Germinal center (tissue), 1 donor: Measurements from ENCODE around the gene P3H3.

ENCODE experiments used
- DNase-seq: peaks from one replicate; pipeline ENCODE4 v3.0.0; 2012; ENCODE audit warnings: mixed read lengths, low spot score

P3H3 gene

DNA sequence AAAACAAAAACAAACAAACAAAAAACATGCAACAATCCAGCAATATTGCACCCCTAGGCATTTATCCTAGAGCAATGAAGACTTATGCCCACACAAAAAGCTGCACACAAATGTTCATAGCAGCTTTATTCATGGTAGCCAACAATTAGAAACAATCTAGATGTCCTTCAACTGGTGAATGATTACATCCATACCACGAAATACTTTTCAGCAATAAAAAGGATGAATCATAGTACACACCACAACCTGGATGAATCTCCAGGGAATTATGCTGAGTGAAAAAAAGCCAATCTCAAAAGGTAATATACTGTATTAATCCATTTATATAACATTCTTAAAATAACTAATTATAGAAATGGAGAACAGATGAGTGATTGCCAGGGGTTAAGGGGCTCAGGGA is 21.0 kb upstream of the P3H3 start:
- DNase-seq, result no peak

DNA sequence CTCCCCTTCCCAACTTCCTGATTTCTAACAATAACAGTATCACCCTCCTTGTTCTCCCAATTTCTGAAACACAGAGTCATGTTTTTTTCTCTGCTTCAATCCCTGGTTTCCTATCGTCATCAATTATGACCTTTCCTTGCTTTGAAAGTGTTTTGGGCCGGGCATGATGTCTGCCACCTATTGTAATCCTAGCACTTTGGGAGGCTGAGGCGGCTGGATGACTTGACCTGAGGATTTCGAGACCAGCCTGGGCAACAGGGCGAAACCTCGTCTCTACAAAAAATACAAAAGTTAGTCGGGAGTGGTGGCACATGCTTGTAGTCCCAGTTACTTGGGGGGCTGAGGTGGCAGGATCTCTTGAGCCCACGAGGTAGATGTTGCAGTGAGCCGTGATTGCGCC is 19.2 kb upstream of the P3H3 start:
- no peak for DNase-seq

DNA sequence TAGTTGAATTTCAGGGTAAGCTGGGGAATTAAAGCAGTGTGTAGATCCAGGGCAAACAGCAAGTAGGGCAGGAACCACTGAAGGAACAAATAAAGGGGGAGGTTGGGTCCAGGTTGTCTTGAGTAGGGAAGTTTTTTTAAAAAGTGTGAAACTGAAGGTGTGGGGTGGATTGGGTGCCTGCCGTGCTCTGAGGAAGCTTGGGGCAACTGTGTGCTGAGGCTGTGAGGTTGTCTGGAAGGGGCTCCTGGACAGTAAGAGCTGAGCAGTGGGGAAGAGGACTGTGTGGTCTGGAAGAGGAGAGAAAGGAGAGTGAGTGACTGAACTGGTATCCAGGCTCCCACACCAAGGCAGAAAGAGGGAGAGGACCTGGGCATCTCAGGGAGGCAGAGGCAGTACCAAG is 17.4 kb upstream of the P3H3 start:
- no peak for DNase-seq

DNA sequence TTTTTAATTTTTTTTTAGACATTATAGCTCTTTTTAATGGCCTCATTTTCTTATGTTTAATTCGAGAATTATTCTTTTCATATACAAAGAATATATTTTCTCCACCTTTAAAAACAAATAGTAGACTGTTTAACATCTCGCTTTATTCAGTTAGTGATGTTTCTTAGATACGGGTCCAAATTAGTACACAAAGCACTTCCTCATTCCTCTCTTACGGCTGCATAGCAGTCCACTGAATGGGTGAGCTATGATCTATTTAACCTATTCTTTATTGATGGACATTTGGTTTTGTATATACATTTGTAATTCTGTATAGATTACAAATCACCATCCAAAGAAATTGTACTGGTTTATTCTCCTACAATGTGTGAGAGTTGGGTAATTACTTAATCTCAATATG is 14.8 kb upstream of the P3H3 start:
- no peak for DNase-seq

DNA sequence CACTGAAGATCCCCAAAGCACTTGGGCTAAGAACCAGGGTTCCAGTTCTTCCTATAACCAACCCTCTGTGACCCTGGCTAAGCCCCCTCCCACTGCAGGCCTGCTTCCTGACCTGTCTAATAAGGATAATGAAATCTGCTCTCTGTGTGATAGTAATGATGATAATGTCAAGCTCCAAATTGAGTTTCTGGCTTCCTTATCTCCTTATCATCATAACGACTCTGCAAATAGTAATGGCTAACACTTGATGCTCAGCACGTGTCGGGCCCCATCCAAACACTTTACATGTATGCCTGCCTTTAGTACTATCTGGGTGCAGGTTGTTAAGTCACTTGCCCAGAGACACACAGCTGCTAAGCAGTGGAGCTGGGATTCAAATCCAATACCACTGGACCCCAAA is 11.6 kb upstream of the P3H3 start:
- DNase-seq, result no peak

DNA sequence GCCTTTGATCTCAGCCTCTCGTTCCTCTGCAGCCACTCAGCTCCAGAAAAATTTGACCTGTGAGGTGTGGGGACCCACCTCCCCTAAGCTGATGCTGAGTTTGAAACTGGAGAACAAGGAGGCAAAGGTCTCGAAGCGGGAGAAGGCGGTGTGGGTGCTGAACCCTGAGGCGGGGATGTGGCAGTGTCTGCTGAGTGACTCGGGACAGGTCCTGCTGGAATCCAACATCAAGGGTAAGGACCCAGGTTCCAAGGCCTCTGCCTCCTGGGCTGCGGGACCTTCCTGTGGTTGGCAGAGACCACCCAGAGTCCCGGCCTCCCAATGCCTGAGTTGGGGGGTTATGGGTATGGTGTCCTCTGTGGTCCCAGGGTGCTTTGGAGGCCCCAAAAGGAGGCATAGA is 11.1 kb upstream of the P3H3 start:
- no peak for DNase-seq

DNA sequence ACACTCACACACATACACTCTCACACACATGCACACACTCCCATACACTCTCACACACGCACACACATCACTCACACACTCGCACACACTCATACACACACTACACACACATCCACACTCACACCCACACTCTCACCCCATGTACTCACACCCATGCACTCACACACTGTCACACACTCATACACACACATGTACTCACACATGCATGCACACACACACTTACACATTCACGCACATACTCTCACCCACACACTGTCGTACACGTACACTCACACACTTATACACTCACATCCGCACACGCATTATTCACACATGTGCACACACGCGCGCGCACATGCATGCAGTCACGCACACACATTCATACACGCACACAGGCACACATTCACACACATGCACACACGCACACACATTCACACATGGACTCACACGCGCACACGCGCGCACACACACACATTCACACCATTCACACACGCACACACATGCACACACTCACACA is 10.5 kb upstream of the P3H3 start:
- DNase-seq, result no peak

DNA sequence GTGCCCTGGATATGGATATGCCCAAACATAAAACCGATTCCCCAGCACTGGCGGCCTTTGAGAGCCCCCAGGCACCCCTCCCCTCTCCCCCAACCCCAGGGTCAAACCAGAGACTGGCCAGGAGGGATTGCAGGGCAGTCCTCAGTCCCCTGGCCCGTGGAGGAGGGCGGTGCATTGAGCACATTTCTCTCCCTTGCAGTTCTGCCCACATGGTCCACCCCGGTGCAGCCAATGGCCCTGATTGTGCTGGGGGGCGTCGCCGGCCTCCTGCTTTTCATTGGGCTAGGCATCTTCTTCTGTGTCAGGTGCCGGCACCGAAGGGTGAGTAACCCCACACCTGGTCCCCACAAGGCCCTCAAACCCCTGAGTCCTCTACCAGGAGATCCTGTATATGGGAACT is 10.0 kb upstream of the P3H3 start:
- DNase-seq, result no peak

DNA sequence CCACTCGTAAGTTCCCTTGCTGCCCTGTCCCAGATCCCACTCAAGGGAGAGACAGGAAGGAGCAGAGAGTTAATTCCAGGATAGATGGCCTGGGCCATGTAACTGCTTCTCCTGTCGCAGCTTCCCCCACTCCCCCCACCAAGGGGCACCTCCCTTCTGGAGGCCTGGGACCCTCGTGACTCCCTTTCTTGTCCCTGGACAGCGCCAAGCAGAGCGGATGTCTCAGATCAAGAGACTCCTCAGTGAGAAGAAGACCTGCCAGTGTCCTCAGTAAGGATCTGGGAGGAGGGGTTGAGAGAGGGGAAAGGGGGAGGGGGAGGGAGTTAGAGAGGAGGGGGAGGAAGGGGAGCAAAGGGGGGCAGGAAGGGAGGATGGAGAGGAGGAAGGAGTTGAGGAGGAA is 9.6 kb upstream of the P3H3 start:
- DNase-seq, result no peak

DNA sequence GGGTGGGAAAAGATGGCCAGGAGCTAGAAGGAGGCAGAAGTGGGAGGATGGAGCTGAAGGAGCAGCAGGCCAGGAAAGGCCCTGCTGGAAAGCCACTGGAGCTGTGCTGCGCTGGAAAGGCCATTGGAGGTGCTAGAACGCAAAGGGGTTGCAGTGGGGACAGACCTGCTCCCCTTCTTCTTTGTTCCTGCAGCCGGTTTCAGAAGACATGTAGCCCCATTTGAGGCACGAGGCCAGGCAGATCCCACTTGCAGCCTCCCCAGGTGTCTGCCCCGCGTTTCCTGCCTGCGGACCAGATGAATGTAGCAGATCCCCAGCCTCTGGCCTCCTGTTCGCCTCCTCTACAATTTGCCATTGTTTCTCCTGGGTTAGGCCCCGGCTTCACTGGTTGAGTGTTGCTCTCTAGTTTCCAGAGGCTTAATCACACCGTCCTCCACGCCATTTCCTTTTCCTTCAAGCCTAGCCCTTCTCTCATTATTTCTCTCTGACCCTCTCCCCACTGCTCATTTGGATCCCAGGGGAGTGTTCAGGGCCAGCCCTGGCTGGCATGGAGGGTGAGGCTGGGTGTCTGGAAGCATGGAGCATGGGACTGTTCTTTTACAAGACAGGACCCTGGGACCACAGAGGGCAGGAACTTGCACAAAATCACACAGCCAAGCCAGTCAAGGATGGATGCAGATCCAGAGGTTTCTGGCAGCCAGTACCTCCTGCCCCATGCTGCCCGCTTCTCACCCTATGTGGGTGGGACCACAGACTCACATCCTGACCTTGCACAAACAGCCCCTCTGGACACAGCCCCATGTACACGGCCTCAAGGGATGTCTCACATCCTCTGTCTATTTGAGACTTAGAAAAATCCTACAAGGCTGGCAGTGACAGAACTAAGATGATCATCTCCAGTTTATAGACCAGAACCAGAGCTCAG is 8.8 kb upstream of the P3H3 start:
- DNase-seq, result no peak

DNA sequence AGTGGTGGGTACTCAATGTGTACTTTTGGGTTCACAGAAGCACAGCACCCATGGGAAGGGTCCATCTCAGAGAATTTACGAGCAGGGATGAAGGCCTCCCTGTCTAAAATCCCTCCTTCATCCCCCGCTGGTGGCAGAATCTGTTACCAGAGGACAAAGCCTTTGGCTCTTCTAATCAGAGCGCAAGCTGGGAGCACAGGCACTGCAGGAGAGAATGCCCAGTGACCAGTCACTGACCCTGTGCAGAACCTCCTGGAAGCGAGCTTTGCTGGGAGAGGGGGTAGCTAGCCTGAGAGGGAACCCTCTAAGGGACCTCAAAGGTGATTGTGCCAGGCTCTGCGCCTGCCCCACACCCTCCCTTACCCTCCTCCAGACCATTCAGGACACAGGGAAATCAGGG is 8.0 kb upstream of the P3H3 start:
- DNase-seq, result no peak

DNA sequence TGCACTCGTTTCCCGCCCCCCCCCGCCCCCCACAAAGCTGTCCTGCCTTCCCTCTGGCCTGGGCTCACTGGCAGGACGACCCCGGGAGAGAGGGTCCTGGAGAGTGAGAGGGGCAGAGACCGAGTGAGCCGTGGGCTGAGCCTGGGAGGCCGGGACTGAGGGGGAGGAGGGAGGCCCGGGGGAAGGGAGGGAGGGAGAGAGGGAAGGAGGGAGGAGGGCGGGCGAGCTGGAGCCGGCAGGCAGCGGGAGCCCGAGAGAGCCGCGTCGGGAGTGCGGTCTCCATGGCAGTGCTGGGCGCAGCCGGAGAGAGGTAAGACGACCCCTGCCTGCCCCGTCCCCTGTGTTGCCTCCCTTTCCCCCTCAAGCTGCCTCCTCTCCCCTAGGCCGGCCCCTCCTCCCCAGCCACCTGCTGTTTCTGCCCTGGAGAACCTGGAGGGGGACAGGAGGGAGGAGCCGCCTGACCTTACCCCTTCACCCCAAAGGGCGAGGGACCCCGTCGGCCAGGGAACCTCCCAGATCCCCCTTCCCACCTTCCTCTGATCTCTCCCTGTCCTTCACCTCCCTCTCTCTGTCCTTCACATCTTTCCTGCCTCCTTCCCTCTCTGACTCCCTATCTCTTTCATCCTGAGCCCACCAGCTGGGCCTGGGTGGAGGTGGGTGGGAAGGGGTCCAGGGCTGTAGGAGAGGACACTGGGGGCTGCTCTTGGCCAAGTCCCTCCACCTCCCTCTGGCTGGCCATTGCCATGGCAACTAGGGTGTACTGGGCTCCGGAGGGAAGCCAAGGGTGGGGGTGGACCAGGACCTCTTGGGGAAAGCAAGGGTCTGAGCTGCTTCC is 6.4 kb upstream of the P3H3 start, which contains the start of gene GPR162:
TSS of gene GPR162 (plus strand) at position 231 of the 835 bp plus-strand sequence. CDS start 2,078 bp downstream, outside the sequence.
- DNase-seq, result no peak

DNA sequence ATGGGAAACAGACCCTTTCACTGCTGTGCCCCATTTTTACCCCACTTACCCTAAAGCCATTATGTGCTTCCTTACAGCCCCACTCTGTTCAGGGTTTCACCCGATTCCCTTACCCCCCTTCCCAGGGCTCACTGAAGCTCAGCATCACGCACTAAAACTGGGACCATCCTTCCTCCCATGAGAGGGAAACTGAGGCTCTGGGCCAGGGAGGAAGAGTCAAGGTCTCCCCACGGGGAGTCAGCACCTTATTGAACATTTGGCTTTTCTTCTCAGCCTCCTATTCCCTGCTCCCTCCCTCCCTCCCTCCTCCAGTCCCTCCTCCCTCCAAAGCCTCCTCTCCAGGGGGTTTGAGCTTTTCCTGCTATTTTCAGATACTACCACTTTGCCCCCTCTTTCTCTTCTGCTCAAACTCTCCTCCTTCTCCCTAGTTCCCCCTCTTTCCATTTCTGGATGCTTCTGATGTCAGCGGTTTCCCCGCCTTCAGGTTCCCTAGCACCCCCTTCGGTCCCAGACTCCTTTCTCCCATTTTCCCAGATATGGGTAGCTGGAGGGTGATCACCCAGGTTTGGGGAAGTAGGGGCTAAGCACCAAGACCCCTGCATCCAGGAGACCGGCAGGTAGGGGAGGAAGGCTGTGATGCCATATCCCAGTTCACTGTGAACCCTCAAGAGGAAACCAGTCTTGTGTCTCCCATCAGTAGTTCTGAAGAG is 5.6 kb upstream of the P3H3 start:
- no peak for DNase-seq

DNA sequence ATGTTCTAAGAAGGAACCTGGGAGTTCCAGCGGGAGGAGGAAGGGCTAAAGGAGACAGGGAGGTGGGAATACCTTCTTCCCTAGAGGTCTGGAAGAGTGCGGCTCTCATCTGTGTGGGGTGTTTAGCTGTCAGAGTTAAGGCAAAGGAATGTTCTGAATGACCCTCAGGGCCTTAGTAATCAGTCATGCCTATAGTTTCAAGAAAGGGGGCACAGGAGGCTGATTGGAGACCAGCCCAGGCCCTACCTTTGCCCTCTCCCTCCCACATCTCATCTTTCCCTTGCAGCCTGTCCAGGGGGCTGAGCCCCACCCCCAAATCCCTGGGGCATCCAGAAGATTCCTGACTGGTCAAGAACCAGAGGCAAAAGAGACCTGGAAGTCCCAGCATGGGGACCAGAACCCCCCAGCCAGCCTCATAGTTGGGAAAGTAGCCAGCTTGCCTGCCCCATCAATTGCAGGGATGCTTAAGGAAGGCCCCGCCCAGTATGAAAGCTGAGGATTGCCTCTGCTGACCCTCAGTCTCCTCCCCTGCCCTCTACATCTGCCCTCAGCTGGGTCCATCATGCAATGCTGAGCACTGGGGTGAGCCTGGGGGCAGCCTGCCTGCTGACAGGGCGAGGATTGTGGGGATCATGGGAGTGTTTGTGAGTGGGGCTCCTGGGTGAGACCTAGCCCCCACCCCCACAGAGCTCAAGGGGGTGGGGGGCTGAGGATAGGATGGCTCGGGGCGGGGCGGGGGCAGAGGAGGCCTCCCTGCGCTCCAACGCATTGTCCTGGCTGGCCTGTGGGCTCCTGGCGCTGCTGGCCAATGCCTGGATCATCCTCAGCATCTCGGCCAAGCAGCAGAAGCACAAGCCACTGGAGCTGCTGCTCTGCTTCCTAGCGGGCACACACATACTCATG is 4.8 kb upstream of the P3H3 start:
- DNase-seq, result no peak

DNA sequence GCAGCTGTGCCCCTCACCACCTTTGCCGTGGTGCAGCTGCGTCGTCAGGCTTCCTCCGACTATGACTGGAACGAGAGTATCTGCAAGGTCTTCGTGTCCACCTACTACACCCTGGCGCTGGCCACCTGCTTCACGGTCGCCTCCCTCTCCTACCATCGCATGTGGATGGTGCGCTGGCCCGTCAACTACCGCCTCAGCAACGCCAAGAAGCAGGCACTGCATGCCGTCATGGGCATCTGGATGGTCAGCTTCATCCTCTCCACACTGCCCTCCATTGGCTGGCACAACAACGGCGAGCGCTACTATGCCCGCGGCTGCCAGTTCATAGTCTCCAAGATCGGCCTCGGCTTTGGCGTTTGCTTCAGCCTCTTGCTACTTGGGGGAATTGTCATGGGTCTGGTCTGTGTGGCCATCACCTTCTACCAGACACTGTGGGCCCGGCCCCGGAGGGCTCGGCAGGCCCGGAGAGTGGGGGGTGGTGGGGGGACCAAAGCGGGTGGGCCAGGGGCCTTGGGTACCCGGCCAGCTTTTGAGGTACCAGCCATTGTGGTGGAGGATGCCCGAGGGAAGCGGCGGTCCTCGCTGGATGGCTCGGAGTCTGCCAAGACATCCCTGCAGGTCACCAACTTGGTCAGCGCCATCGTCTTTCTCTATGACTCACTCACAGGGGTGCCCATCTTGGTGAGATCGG is 4.0 kb upstream of the P3H3 start:
- DNase-seq, result no peak

DNA sequence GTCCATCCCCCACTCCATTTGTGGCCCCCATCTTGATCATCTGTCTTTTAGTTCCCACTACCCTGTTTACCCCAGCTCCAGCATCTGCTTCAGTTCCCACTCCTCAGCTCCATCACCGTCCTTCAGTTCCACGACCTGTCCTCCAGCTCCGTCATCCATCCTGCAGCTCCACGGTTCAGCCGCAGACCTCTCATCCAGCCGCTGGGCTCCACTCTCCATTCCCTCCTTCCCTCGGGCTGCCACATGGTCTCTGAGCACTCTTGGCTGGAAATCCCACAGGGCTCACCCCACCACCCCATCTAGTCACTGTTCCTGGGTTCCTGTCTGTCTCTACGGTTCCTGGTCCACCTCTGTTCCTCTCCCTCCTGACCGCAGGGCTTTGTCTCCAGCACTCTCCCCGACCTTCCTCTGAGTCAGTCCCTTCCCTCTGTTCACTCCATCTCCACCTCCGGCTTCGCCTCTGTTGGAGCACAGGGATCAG is 3.3 kb upstream of the P3H3 start:
- DNase-seq, result no peak

DNA sequence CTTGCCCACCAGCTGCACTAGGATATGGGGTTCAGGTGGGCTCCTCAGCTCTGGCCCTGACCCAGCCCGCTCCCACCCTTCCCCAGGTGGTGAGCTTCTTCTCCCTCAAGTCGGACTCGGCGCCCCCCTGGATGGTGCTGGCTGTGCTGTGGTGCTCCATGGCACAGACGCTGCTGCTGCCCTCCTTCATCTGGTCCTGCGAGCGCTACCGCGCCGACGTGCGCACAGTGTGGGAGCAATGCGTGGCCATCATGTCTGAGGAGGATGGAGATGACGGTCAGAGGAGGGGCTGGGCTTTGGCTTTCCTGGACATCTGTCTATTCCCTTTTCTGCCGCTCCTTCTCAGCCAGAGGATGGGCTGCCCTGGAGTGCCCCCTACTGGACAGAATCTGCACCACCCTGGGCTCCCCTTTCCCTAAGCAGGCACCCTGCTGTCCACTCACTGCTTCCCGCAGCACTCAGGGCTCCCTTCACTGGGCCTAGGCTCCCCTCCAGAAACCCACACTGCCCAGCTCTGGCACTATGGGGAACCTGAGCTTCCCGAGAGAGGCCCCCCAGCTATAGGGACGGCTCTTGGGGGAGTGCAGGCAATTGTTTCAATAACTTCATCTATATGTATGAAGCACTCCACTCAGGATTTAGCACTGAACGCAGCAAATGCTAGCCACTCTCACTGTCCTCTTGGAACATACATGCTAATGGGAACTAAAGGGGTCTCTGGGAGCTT is 2.6 kb upstream of the P3H3 start:
- DNase-seq, result peak; percentile 85

DNA sequence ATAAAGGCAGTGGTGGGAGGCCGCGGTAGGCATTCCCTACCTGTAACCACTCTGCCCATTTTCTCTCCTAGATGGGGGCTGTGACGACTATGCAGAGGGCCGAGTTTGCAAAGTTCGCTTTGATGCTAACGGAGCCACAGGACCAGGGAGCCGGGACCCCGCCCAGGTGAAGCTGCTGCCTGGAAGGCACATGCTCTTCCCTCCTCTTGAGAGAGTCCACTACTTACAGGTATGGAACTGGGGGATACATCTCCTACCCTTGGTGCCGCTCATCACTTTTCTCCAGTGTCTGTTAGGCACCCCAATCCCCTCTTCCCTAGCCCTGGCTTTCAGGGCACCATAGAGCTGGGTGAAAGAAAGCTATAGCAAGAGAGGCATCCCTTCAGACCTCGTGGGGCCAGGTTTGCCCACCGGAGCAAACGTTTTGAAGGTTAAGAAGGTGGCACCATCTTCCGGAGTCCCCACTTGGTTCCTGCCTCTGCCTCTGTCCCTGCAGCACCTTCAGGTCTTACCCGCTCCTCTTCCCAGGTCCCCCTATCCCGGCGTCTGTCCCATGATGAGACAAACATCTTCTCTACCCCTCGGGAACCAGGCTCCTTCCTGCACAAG is 2.0 kb upstream of the P3H3 start:
- no peak for DNase-seq

DNA sequence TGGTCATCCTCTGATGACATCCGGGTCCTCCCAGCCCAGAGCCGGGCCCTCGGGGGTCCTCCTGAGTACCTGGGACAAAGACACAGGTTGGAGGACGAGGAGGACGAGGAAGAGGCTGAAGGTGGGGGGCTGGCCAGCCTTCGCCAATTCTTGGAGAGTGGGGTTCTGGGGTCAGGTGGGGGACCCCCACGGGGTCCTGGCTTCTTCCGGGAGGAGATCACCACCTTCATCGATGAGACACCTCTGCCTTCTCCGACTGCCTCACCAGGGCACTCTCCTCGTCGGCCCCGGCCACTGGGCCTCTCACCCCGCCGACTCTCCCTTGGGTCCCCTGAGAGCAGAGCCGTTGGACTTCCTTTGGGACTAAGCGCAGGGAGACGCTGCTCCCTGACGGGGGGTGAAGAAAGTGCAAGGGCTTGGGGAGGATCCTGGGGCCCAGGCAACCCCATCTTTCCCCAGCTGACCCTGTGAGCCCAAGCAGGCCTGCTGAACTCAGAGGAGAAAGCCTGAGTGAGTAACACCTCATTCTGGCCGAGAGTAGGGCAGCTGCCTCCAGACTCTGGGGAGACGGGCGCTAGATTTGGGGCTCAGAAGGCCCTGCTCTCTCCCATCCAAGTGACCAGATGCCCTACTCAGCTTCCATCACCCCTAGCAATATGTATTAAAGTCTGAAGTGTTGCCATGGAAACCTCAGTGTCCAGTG is 1.3 kb upstream of the P3H3 start:
- no peak for DNase-seq
